ENCODE measurements around the gene SNRK. TPM values are rescaled to one million over a fixed set of nuclear protein-coding genes. Genes with fewer than 3 reads are reported as not detected.

The SNRK gene, protein sequence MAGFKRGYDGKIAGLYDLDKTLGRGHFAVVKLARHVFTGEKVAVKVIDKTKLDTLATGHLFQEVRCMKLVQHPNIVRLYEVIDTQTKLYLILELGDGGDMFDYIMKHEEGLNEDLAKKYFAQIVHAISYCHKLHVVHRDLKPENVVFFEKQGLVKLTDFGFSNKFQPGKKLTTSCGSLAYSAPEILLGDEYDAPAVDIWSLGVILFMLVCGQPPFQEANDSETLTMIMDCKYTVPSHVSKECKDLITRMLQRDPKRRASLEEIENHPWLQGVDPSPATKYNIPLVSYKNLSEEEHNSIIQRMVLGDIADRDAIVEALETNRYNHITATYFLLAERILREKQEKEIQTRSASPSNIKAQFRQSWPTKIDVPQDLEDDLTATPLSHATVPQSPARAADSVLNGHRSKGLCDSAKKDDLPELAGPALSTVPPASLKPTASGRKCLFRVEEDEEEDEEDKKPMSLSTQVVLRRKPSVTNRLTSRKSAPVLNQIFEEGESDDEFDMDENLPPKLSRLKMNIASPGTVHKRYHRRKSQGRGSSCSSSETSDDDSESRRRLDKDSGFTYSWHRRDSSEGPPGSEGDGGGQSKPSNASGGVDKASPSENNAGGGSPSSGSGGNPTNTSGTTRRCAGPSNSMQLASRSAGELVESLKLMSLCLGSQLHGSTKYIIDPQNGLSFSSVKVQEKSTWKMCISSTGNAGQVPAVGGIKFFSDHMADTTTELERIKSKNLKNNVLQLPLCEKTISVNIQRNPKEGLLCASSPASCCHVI
- 34.6 and 47.8 TPM in 2 replicates for total RNA-seq

GRCh38 chr3:43286115-43286840, at the start of gene SNRK:
TSS of gene SNRK (plus strand) at chr3:43286540. CDS start at chr3:43303204, 16,664 bp downstream.

Other genes with a start within 250 kb of the SNRK start
- 10.9 and 13.2 TPM in 2 replicates for gene POMGNT2, start 180.5 kb upstream of the SNRK start, total RNA-seq